BLaER1 (cell line): ENCODE measurements around the gene CACNA1F.

ENCODE experiments used
- H3K27ac ChIP-seq: shearing (Covaris generic); formaldehyde crosslinking; 2 replicates; pipeline ENCODE4 v1.8.1; 2022
- H3K27me3 ChIP-seq: shearing (Covaris generic); formaldehyde crosslinking; 2 replicates; pipeline ENCODE4 v1.8.1; 2022
- H3K36me3 ChIP-seq: shearing (Covaris generic); formaldehyde crosslinking; 2 replicates; pipeline ENCODE4 v1.8.1; 2022
- H3K4me1 ChIP-seq: shearing (Covaris generic); formaldehyde crosslinking; 2 replicates; pipeline ENCODE4 v1.8.1; 2022
- H3K4me2 ChIP-seq: shearing (Covaris generic); formaldehyde crosslinking; 2 replicates; pipeline ENCODE4 v1.8.1; 2022
- H3K4me3 ChIP-seq: shearing (Covaris generic); formaldehyde crosslinking; 2 replicates; pipeline ENCODE4 v1.8.1; 2022
- H3K9ac ChIP-seq: shearing (Covaris generic); formaldehyde crosslinking; 2 replicates; pipeline ENCODE4 v1.8.1; 2022
- H3K9me3 ChIP-seq: shearing (Covaris generic); formaldehyde crosslinking; 2 replicates; pipeline ENCODE4 v1.8.1; 2022
- H4K20me1 ChIP-seq: shearing (Covaris generic); formaldehyde crosslinking; 2 replicates; pipeline ENCODE4 v1.8.1; 2022
- Cebpa-rat ChIP-seq: shearing (Covaris generic); IDR thresholded peaks from 2 replicates; pipeline ENCODE4 v1.8.1; 2022

The CACNA1F gene

DNA sequence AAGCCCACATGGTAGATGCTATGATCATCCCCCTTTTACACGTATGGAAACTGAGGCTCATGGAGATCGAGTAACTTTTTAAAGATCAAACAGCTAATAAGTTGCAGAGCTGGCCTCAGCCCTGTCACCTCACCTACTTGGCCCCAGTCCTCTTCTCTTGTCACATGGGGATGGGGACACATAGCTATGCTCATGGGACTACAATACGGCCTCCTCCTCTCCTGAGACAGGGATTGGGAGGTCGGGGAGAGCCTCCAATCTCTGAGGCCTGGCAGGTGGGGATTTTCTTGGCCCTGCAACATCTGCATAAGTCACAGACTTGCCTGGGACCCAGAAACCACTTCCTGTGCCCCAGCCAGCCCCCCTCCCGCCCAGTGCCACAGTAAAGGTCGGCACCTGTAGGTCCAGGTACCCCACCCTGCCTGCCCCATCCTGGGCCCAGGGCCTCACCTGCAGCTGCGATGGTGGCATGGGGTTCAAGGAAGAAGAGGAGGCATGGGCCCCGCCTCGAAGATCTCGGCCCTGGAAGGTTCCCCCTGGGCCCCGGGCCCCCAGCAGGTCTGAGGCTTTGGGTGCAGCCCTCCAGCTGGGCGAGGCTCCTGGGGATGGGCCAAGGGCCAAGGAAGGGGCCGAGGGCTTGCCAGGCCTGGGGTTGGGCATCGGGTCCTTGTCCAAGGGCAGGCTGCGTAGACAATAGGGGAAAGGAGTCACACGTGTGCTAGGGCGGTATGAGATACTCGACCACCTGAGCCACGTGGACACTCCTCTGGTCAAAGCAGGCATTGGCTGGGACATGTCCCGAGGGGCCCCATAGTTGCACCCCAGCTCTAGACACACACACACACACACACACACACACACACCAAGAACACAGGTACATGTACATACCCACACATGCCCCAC is 25.0 kb upstream of the CACNA1F start:
- H3K36me3 ChIP-seq: no peaks in the 10 kb centered on the region
- no peaks in the 10 kb centered on the region; the same call in 1 of the 2 replicates for H4K20me1 ChIP-seq
- peaks cover 6% of the 10 kb centered on the region; the same call in 1 of the 2 replicates for H3K4me1 ChIP-seq
- no peak for TF ChIP-seq Cebpa-rat
- no peaks in the 10 kb centered on the region for H3K9me3 ChIP-seq
- H3K9ac ChIP-seq: no peak overlapping the region
- H3K4me2 ChIP-seq: no peak overlapping the region
- H3K4me3 ChIP-seq: no peak overlapping the region
- peaks cover 58% of the 10 kb centered on the region for H3K27me3 ChIP-seq
- H3K27ac ChIP-seq: no peak overlapping the region

DNA sequence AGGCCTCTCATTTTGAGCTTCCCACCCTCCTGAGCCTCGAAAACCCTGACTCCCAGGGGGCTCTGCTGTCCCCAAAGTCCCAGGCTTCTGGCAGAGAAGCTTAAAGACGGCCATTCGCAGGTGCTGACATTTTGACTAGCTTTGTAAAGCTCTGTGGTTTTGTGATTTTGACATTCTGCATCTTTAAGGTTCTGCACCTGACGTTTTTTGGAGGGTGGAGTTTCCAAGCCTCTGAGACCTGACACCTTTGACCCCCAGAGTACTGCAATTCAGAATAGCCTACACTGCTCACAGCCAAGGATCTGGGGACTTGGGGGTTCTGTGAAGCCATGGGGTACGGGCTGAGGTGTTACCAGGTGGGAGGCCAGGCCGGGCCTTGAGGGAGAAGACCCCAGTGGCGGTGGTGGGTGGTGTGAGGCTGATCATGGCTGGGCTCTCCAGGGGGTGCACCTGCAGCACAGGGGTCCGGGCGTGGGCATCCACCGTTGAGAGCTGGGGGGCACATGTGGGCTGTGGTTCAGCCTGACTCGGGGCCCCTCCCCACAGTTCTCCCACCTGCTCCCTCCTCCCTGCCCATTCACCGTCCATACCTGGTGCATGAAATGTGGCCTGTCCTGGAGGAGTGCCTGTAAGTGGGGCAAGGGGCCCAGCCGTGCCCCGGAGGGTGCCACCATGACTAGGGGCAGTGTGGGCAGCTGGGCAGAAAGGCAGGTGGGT is 24.1 kb upstream of the CACNA1F start:
- Histone ChIP-seq H3K9ac (no peak overlapping the region), H3K4me1 (peaks cover 6% of the 10 kb centered on the region; the same call in 1 of the 2 replicates), H3K4me3 (no peak overlapping the region), H3K36me3 (no peaks in the 10 kb centered on the region), H3K27me3 (peaks cover 58% of the 10 kb centered on the region), H3K4me2 (no peak overlapping the region), H3K9me3 (no peaks in the 10 kb centered on the region), H4K20me1 (no peaks in the 10 kb centered on the region; the same call in 1 of the 2 replicates), H3K27ac (no peak overlapping the region)
- no peak for TF ChIP-seq Cebpa-rat

DNA sequence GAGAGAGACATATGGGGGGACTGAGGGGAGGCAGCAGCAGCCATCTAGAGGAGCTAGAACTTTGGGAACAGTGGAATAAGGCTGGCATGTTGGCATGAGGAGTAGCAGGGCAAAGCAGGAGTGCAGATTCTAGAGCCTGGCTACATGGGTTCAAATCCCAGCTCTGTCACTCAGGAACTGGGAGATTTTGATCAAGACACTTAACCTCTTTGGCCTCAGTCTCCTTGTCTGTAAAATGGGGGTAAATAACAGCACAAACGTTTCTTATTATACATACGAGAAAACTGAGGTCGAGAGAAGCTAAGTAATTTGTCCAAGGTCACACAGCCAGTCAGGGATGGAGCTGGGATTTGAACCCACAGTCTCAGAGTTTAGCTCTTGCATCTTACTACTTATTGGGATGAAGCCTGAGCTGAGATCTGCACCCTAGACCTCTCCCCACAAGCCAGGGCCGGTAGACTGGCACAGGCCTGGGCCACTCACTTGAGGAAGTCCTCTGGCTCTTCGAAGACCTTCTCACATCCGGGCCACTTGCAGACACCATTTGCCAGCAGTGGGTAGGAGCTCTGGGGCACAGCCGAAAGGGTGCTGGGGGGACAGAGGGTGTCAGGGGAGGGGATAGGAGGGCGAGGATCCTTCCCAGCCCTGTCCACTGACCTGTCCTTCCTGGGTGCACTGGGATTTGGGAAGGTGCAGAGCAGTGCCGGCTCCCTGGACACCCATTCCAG is 23.3 kb upstream of the CACNA1F start:
- no peaks in the 10 kb centered on the region; the same call in 1 of the 2 replicates for H4K20me1 ChIP-seq
- no peak overlapping the region for H3K4me3 ChIP-seq
- H3K36me3 ChIP-seq: no peaks in the 10 kb centered on the region
- TF ChIP-seq Cebpa-rat: no peak
- peaks cover 50% of the 10 kb centered on the region for H3K27me3 ChIP-seq
- no peak overlapping the region for H3K4me2 ChIP-seq
- H3K9me3 ChIP-seq: no peaks in the 10 kb centered on the region
- peaks cover 6% of the 10 kb centered on the region; the same call in 1 of the 2 replicates for H3K4me1 ChIP-seq
- H3K27ac ChIP-seq: no peak overlapping the region
- H3K9ac ChIP-seq: no peak overlapping the region

DNA sequence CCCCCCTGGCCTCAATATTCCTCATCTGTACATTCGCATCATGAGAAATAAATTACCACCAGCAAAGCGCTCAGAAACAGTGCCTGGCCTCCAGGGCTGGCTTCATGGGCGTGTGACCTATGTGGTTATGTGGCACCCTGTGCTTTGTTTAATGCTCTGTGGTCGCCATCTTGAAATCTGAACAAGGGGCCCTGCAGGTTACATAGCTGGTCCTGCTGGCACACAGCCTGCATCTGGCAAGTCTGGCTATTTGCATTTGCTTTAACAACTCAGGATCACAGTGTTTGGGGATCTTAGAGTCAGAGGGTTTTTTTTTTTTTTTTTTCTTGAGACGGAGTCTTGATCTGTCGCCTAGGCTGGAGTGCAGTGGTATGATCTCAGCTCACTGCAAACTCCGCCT is 21.5 kb upstream of the CACNA1F start:
- H3K27me3 ChIP-seq: peaks cover 38% of the 10 kb centered on the region
- no peak for TF ChIP-seq Cebpa-rat
- H3K27ac ChIP-seq: no peak overlapping the region
- H3K4me1 ChIP-seq: peaks cover 6% of the 10 kb centered on the region; the same call in 1 of the 2 replicates
- H3K9ac ChIP-seq: no peak overlapping the region
- H3K36me3 ChIP-seq: peaks cover 8% of the 10 kb centered on the region; the same call in 1 of the 2 replicates
- no peak overlapping the region for H3K4me2 ChIP-seq
- H3K9me3 ChIP-seq: no peaks in the 10 kb centered on the region
- no peaks in the 10 kb centered on the region; the same call in 1 of the 2 replicates for H4K20me1 ChIP-seq
- no peak overlapping the region for H3K4me3 ChIP-seq

DNA sequence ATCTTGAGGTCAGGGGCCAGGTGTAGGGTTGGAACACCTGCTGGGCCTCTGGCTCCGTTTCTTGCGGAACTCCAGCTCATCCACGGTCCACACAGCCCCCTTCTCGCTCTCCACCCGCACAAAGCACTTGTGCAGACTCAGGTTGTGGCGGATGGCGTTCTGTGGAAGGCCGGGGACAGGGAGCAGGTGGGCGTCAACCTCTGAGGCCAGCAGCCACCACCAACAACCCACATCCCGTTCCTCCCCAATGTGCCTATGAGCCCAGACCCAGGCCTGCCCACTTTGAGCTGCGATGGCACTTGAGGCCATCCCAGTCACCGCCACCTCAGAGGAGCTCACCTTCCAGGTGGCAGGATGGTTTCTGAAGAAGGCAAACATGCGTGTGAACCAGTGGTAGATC is 18.2 kb upstream of the CACNA1F start:
- Histone ChIP-seq H3K4me1 (no peaks in the 10 kb centered on the region), H3K27me3 (peaks cover 18% of the 10 kb centered on the region), H3K27ac (no peak overlapping the region), H3K36me3 (peaks cover 33% of the 10 kb centered on the region; the same call in 1 of the 2 replicates), H3K4me2 (no peak overlapping the region), H3K4me3 (no peak overlapping the region), H3K9ac (no peak overlapping the region), H3K9me3 (no peaks in the 10 kb centered on the region), H4K20me1 (no peaks in the 10 kb centered on the region; the same call in 1 of the 2 replicates)
- TF ChIP-seq Cebpa-rat: no peak

DNA sequence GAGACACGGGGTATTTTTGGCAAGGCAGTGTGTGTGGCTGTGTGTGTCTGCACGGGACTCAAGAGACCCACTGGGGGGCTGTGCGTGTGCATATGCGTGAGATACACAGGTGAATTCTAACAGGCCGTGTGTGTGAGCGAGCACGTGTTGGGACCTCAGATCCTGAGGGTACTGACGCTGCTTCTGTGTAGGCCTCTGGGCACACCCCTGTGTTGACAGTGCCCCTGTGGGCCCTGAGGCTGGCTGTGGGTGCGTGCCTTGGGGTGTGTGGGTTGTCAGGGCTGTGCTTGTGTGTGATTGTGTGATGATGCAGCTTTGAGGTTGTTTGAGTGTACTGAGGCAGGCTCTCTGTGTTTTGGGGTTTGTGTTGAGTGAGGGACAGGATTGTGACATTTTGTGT is 17.4 kb upstream of the CACNA1F start:
- H4K20me1 ChIP-seq: no peaks in the 10 kb centered on the region; the same call in 1 of the 2 replicates
- H3K4me3 ChIP-seq: no peak overlapping the region
- H3K9me3 ChIP-seq: no peaks in the 10 kb centered on the region
- H3K4me1 ChIP-seq: no peaks in the 10 kb centered on the region
- H3K4me2 ChIP-seq: no peak overlapping the region
- no peak overlapping the region for H3K27ac ChIP-seq
- TF ChIP-seq Cebpa-rat: no peak
- H3K9ac ChIP-seq: no peak overlapping the region
- peaks cover 25% of the 10 kb centered on the region for H3K27me3 ChIP-seq
- peaks cover 38% of the 10 kb centered on the region; the same call in 1 of the 2 replicates for H3K36me3 ChIP-seq

DNA sequence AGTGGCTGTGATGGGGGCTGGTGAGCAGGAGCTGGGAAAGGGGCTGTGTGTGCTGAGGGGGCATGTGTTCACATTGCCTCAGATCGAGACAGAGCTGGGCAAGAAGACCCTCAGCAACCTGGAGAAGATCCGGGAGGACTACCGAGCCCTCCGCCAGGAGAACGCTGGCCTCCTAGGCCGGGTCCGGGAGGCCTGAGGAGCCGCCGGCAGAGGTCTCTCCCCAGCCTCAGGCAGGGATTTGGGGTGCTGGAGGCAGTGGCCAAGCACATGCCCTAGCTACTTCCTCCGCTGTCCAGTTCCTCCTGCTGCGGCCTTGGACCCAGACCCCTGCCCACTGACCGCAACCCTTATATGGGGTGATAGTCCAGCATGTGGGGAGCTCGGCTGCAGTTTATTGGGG is 16.9 kb upstream of the CACNA1F start:
- Histone ChIP-seq H3K4me2 (no peak overlapping the region), H4K20me1 (no peaks in the 10 kb centered on the region; the same call in 1 of the 2 replicates), H3K36me3 (peaks cover 38% of the 10 kb centered on the region; the same call in 1 of the 2 replicates), H3K9ac (no peak overlapping the region), H3K4me3 (no peak overlapping the region), H3K27me3 (peaks cover 30% of the 10 kb centered on the region), H3K27ac (no peak overlapping the region), H3K9me3 (no peaks in the 10 kb centered on the region), H3K4me1 (no peaks in the 10 kb centered on the region)
- TF ChIP-seq Cebpa-rat: no peak

DNA sequence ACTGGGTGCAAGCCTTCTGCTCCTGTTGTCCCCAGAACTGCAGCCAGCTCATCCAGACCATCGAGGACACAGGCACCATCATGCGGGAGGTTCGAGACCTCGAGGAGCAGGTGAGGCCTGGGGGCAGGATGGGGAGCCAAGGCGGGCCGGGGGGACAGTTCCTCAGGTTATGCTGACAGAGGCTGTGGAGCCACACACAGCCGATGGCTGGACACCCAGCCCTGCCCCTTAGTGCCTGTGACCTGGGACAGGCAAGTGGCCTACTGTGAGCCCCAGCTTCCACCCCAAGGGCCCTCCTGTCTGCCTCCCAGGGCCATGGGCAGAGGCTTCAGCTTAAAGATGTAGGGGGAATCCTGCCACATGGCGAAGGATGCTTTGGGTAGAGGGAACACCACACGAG is 16.5 kb upstream of the CACNA1F start:
- H3K36me3 ChIP-seq: peaks cover 41% of the 10 kb centered on the region; the same call in 1 of the 2 replicates
- H3K27me3 ChIP-seq: peaks cover 35% of the 10 kb centered on the region
- H3K4me2 ChIP-seq: no peak overlapping the region
- no peak overlapping the region for H3K4me3 ChIP-seq
- H3K4me1 ChIP-seq: no peaks in the 10 kb centered on the region
- no peak overlapping the region for H3K27ac ChIP-seq
- no peaks in the 10 kb centered on the region; the same call in 1 of the 2 replicates for H4K20me1 ChIP-seq
- no peak for TF ChIP-seq Cebpa-rat
- H3K9me3 ChIP-seq: no peaks in the 10 kb centered on the region
- no peak overlapping the region for H3K9ac ChIP-seq

DNA sequence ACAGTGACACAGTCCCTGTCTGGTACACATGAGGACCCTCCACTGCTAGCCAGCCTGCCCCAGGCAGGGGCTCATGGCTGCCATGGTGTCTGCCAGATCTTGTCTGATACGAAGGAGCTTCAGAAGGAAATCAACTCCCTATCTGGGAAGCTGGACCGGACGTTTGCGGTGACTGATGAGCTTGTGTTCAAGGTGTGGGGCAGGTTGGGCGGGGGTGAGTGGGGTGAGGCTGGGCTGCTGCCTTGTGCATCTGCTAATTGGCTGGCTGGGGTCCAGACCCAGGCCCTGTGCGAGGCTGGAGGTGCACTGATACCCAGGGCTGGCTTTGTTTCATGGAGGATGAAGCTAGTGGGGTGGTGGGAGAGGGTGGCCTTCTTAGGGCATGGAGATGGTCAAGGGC is 15.9 kb upstream of the CACNA1F start:
- no peak overlapping the region for H3K4me2 ChIP-seq
- no peak for TF ChIP-seq Cebpa-rat
- no peak overlapping the region for H3K4me3 ChIP-seq
- peaks cover 47% of the 10 kb centered on the region; the same call in 1 of the 2 replicates for H3K36me3 ChIP-seq
- H4K20me1 ChIP-seq: no peaks in the 10 kb centered on the region; the same call in 1 of the 2 replicates
- H3K27ac ChIP-seq: no peak overlapping the region
- H3K27me3 ChIP-seq: peaks cover 40% of the 10 kb centered on the region
- H3K9ac ChIP-seq: no peak overlapping the region
- H3K4me1 ChIP-seq: no peaks in the 10 kb centered on the region
- no peaks in the 10 kb centered on the region for H3K9me3 ChIP-seq
